Stimulated activated CD8-positive, alpha-beta memory T cell treated with anti-CD3 and anti-CD28 coated beads, Interleukin-12 subunit alpha, Interleukin-12 subunit beta, amount 100 ng/mL, for 4 hours (primary cell): ENCODE results near the gene PRM3.

ENCODE experiments used
- DNase-seq: peaks from one replicate; pipeline ENCODE4 v3.0.0-alpha.2; 2020; ENCODE audit warnings: low read depth

Gene PRM3

DNA sequence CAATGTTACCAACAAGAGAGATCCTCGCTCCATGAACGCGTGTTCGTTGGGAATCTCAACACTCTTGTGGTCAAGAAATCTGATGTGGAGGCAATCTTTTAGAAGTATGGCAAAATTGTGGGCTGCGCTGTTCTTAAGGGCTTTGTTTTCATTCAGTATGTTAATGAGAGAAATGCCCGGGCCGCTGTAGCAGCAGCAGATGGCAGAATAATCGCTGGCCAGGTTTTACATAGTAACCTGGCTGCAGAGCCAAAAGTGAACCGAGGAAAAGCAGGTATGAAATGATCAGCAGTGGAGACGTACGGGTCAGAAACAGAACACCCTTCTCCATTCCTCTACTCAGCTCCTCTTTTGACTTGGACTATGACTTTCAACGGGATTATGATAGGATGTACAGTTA, 30.8 kb downstream of the PRM3 start:
- DNase-seq: no peak

DNA sequence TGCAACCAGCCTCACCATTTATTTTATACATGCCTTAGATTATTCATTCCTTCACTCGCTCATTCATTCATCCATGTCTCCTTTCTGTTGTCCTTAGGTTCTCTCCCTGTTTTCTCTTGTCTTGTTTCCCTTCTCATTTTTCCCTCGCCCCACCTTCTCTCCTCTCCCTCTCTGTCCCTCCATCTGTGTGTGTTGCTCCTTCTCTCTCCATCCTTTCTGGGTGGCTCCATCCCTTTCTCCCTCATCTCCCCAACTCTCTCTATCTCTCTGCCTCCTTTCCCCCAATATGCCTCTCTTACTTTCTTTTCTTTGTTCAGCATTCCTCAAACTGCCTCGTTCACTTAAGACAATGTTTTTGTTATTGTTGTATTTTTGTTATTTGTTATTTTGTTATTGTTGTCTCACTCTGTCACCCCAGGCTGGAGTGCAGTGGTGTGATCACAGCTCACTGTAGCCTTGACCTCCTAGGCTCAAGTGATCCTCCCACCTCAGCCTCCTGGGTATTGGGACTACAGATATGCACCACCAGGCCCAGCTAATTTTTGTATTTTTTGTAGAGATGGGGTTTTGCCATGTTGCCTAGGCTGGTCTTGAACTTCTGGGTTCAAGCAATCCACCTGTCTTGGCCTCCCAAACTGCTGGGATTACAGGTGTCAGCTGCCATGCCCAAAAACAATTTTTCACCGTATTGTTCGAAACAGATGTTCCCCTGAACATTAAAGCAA, 31.8 kb downstream of the PRM3 start:
- no peak for DNase-seq

DNA sequence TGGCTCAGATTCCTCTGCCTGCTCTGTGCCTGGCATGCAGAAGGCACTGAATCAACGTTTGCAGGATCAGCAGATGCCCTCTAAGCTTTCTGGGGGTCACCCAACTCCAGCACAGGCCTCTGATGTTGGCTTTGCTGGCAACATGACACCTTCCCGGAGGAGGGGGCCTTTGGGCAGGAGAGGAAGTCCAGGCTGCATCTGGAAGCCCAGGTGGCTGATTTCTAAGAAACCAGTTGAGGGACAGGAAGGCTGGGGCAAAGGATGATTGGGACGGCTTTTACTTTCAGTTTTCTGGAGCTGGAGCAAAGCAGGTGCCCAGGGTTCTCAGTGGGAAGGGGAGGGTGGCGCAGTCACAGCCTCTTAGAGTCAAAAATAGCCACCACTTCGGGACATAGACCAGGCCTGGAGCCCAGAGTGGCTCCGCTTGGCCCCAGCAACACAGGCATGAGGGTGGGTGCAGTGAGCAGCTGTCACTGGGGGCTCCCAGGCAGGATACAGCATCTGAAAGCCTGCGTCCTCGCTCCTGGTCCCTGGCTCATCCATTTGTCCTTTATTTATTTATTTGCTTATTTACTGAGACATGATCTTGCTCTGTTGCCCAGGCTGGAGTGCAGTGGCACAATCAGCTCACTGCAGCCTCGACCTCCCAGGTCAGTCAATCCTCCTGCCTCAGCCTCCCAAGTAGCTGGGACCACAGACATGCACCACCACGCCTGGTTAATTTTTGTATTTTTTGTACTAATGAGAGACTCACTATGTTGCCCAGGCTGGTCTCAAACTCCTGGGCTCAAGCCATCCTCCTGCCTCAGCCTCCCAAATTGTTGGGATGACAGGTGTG, 32.6 kb downstream of the PRM3 start:
- no peak for DNase-seq

DNA sequence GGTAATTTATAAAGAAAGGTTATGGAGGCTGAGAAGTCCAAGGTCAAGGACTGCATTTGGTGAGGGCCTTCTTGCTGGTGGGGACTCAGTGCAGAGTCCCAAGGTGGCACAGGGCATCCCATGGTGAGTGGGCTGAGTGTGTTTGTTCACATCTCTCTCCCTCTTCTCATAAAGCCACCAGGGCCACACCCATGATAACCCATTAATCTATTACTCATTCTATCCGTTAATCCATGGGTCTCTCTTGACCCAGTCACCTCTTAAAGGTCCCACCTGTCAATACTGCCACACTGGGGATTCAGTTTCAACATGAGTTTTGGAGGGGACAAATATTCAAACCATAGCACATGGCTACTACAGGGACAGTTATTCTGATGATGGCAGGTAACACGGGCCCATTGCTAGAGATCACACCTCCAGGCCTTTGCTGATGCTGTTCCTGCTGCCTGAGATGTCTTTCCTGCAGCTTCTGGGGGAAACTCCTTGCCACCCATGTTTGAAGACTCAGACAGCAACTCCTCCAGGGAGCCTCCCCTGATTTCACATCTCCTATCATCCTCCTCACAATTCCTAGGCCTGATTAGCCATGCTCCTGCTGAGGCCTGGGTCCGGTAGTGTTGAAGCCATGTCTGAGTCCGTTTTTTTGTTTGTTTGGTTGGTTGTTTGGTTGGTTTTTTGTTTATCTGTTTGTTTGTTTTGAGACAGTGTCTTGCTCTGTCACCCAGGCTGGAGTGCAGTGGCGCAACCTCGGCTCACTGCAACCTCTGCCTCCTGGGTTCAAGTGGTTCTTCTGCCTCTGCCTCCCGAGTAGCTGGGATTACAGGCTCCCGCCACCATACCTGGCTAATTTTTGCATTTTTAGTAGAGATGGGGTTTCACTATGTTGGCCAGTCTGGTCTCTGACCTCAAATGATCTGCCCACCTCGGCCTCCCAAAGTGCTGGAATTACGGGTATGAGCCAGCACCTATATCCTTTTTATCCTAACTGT, 33.5 kb downstream of the PRM3 start:
- no peak for DNase-seq

DNA sequence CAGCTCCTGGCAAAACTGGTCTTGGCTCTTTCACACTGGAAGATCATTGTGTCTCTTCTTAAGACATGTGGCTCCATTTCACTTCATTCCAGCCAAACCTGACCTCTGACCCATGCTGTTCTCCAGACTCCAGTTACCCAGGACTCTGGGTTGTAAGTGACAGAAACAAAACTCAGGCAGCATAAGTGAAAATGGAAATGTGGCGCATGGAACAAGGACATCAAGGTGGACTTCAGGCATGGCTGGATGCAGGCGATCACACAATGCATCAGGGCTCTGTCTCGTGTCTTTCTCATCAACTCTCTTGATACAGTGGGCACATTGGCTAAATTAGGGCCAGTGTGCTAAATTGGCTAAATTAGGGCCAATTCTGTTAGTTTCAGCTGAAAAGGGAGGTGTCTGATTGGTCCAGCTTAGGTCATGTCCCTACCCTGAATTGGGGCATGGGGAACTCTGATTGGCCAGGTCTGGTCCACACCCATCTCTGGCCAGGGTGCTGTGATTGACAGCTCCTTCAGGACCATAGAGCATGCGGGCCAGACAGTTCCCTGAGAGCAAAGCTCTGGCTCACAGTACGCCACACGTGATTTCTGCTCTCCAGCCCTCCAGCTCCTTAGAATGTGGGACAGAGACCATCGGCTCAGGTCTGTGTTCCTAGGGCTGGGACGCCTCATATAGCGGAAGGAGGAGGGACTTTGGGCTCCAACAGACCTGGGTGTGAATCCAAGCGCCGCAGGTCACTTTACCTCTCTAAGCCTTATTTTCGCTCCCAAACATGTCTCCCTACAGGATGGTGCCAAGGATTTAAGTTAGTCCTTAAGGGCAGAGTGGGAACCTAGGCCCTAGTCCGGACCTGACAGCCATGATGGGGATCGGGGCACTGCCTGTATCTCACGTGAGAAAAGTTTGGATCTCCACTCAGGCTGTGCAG, 34.9 kb downstream of the PRM3 start:
- no peak for DNase-seq

DNA sequence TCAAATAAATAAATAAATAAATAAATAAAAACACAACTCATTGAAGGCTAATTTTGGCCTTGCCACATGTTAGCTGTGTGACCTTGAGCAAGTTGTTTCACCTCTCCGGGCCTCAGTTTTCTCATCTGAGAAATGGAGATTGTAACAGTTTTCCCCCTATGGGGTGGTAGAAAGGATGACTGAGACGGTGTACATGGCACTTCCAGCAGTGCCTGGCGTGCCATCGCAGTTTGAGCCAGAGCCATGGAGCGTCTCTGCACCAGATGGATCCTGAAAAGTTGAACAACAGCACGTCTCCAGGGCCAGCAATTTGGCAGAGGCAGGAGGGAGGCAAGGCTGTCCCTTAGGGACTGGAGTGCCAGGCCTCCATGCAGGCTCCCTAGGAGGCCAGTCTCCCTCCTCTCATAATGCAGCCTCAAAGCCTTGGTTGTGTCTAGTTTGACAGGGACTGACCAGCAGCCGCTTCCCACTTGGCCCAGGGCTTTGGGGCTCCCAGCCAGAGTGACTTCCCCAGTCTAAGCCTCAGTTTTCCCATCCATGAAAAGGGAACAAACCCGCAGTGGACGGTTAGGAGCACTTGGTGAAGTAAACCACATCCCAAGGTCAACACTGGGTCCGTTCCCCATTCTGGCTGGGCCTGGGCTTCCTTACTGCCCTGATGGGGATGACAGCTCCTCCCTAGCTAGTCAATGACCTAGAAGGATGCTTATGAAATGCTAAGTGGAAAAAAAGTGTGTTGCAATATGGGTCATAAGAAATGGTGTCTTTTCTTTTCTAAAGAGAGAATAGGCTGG, 36.8 kb downstream of the PRM3 start:
- DNase-seq: no peak

DNA sequence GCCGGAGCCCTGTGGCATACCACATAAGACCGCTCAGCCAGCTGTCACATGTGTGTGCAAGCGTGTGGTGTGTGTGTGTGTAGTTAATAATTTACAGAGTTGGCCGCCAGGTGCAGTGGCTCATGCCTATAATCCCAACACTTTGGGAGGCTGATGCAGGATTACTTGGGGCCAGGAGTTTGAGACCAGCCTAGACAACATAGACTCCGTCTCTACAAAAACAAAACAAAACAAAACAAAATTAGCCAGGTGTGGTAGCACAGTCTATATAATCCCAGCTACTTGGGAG, 37.8 kb downstream of the PRM3 start:
- DNase-seq: no peak

DNA sequence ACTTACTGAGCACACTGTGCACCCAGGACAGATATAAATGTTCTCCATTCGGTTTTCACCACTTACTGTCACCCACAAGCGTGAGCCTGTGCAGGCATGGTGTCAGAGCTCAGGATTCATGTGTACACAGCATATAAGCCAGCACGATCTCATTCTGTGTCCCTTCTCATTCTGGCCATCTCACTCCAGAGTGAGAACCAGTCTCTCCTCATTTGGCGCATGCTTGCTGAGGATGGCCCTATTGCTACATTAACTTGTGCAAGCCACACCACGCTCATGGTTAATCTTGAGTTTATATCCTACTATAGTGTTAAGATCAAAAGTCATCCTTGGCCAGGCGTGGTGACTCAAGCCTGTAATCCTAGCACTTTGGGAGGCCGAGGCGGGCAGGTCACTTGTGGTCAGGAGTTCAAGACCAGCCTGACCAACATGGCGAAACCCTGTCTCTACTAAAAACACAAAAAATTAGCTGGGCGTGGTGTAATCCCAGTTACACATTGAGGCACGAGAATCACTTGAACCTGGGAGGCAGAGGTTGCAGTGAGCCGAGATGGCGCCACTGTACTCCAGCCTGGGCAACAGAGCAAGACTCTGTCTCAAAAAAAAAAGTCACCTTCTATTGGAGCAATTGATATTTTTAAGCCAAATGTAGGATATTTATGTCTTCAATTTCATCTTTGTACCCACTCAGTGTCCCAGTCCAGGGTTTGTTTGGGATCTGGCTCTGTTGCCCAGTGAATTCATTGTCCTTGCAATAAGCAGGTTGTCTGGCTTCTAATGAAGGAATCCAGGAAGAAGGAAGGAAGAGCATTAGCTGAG, 38.3 kb downstream of the PRM3 start:
- DNase-seq: no peak

DNA sequence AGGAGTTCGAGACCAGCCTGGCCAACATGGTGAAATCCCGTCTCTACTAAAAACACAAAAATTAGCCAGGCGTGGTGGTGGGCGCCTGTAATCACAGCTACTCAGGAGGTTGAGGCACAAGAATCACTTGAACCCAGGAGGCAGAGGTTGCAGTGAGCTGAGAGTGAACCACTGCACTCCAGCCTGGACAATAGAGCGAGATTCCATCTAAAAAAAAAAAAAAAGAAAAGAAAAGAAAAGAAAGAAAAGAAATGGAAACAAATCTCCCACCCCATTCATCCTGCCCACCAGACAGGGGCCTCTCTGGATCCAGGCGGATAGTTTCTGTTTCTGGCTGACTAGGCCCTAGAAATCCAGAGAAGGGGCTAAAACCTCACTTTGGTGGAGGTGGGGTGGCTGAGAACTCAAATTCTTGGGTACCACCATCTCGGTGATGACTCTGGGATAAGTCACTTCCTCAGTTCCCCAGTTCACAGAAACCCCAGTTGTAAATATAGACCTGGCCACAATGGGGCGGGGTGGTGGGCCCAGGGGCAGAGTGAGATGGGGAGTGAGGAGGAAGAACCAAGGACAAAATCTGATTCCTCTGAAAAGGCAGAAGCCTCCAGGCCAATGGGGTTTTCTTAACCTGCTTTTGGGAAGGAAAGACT, 39.6 kb downstream of the PRM3 start:
- DNase-seq: peak; percentile 60

DNA sequence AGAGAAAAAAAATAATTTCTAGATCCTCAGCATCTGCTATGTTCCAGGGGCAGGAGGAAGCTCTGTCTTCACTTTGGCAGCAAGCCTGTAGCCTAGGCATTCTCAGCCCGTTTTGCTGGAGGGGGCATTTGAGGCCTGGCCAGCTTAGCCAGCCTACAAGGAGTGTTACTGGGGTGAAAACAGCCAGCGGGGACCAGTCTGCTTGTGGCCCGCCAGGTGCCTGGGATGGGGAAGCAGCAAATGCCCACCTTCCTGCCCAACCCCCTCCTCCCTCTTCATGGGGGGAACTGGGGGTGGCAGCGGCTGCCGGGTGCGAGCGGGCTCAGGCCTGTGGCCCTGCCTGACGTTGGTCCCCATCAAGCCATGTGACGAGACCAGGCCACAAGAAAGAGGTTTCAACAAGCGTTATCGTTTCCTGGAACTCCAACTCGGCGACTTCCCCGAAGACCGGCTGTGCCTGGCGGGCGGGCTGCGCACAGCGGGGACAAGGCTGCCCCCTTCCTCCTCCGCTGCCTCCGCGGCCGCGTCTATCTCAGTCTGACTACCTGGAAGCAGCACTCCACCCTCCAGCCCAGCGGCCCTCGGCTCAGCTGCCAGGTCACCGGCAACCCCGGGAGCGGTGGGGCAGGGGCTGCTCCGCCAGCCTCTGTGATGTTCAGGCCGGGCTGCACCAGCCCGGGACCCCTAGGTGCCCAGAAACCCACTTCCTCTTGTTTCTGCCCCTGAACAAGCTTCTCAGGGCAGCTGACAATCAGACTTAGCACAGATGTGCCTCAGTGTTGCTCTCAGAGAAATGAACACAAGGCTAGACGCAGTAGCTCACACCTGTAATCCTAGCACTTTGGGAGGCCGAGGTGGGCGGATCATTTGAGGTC, 40.3 kb downstream of the PRM3 start:
- peak; percentile 78 for DNase-seq

DNA sequence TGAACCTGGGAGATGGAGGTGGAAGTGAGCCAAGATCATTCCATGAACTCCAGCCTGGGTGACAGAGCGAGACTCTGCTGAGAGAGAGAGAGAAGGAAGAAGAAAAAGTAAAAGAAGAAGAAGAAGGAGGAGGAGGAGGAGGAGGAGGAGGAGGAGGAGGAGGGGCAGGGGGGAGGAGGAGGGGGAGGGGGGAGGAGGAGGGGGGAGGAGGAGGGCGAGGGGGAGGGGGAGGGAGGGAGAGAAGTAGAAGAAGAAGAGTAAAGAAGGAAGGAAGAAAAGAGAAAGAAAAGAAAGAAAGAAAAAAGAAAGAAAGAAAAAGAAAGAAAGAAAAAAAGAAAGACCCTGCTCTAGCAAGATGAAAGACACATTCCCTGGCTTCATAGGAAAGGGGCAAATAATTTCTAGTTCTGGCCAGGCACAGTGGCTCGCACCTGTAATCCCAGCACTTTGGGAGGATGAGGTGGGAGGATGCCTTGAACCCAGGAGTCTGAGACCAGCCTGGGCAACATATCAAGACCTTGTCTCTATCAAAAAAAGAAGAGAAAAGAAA, 41.1 kb downstream of the PRM3 start:
- no peak for DNase-seq

DNA sequence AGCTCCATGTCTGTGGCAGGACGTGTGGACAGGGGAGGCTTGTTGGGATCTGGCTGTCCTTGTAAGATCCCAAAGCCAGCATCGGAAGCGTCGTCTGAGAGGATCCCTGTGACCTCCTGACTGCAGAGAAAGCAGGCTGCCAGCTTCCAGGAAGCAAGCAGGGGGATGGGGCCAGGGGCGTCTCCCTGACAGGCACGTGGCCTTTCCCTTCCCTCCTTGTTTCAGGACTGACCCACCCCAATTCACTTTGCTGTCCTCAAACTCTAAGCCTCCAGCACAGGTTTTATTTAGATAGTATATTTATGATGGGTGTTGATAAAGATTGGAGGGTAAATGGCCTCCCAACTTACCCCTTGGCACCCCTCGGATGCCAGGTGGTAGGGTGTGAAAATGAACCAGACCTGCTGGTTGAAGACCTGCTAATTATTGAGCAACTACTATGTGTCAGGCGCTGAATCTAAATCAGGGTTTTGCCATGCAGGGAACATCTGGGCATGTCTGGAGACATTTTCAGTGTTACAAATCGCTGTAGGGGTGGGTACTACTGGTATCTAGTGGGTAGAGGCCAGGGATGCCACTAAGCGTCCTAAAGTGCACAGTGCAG, 42.0 kb downstream of the PRM3 start:
- no peak for DNase-seq

DNA sequence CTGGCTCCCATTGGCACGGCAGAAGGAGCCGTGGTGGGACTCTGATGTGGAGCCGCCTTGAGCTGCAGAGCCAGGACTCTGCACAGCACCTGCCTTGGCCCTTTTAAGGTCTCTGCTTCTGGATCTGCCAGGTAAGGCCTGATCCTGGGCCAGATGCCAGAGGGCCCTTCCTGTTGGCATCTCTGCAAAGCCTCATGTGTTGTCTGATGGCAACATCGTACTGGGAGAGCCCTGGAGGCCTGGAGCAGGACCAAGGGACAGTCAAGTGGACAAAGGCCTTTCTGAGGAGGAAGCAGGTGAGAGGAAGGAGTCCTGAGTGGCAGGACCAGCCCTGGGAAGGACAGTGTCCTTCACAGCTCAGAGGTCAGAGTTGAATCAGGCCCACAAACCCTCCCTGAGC, 43.5 kb downstream of the PRM3 start:
- DNase-seq: no peak

DNA sequence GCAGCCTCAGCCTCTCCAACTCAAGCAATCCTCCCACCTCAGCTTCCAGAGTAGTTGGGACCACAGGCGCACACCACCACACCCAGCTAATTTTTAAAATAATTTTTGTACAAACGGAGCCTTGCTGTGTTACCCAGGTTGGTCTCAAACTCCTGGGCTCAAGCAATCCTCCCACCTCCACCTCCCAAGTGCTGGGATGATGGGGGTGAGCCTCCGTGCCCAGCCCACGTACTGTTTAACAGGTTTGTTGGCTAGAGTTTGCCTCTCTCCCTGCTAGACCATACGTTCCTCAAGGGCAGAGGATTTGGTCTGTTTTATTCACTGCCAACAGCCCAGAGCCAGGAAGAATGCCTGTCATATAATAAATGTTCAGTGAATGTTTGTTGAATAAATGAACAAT, 44.0 kb downstream of the PRM3 start:
- no peak for DNase-seq

DNA sequence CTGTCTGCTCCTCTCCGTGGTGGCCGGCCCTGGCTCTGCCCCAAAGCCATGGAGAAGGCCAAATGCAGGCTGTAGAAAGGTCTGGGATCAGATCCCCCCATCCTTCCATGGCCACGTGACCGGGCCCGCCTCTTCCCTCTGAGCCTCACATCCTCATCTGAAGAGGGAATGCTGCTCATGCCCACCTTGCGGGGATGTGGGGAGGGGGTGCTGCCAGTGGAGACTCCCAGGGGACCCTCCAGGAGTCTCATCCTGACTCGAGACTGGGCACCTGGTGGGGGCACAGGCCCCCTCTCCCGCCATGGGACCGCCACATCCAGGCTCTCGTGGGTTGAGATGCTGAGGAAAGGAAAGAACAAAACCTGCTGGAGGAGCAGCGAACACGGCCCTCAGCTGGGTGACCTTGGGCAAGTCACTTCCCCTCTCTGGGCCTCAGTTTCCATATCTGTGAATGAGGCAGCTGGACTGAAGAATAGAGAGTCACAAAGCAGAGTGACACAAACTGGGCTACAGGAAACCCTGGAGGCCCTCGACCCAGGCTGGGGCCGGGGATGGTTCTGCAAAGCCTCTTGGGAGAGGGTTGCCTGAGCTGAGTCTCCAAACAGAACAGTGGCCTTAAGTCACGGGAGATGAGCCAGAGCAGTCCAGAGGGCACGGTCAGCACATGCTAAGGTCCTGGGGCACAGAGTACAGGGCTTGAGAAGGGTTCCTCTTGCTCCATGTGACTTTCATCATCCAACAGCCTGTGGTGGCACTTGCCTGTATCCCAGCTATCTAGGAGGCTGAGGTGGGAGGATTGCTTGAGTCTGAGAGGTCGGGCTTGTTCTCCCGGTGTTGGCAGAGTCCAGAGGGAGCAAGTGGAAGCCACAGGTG, 47.5 kb downstream of the PRM3 start:
- no peak for DNase-seq

DNA sequence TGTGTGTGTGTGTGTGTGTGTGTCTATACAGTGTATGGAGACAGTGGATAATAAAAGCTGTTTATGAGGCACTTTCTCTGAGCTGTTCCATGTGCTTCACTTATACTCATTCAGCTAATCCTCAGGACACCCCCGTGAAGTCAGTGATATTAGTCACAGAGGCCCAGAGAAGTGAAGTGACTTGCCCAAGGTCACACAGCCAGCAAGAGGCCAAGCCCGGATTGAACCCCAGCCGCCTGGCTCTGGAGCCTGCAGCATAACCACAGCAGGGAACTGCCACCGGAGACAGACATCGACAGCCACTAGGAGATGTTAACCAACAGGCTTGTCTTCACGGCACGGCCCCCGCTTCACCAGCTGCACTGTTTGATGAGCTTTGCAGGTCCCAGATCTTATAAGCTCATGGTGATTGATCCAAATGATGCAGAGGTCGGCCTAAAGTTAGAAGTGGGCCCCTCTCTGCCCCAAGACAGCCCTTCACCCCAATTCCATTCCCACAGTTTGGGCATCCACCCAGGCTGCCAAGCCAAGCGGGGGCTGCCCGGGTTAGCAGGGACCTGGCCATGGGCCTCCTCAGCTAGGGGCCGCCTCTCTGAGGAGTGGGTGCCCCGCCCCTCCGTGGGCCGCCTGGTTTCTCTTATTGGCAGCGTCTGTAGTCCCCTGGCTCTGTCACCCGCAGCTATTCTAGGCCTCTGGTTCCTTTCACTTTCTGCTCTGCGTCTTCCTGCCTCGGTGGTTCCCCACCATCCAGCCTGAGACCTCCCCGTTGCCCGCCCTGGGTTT, 48.3 kb downstream of the PRM3 start:
- peak; percentile 68 for DNase-seq
